Activated B cell treated with CpG ODN at 0.5 μM for 24 hours (primary cell): ENCODE measurements around the gene PDLIM5. TPM values are rescaled to one million over a fixed set of nuclear protein-coding genes. Genes with fewer than 3 reads are reported as not detected.

Source experiments
- ATAC-seq: fragments of 200-7000 bp; cut with Tn5 transposase; one replicate; pipeline ENCODE4 v1.10.0; 2021; ENCODE audit warnings: low read depth, mild to moderate bottlenecking, moderate library complexity
- CTCF ChIA-PET: fragments of 350-600 bp; sonication (Branson Sonifier 250); formaldehyde crosslinking; loops from one replicate; lab custom pipeline; 2021; ENCODE audit warnings: antibody characterized with exemption; lab: Charles Lee
- POLR2A ChIA-PET: fragments of 350-600 bp; sonication (Branson Sonifier 250); formaldehyde crosslinking; loops from one replicate; lab custom pipeline; 2021; ENCODE audit warnings: antibody characterized with exemption; lab: Charles Lee
- DNase-seq: peaks from one replicate; pipeline ENCODE4 v3.0.0; 2022
- H3K27ac Mint-ChIP-seq: one replicate; pipeline ENCODE4 v1.8.0; 2020; ENCODE audit warnings: mixed read lengths
- H3K27me3 Mint-ChIP-seq: one replicate; pipeline ENCODE4 v1.8.0; 2021; ENCODE audit warnings: mixed read lengths
- H3K36me3 Mint-ChIP-seq: one replicate; pipeline ENCODE4 v1.8.0; 2021; ENCODE audit warnings: low read depth, mixed read lengths
- H3K4me1 Mint-ChIP-seq: one replicate; pipeline ENCODE4 v1.8.0; 2021; ENCODE audit warnings: mixed read lengths
- H3K4me3 Mint-ChIP-seq: one replicate; pipeline ENCODE4 v1.8.0; 2020; ENCODE audit warnings: mild to moderate bottlenecking, mixed read lengths
- H3K9me3 Mint-ChIP-seq: one replicate; pipeline ENCODE4 v1.8.0; 2020; ENCODE audit warnings: mixed read lengths
- CTCF ChIP-seq: fragments of 200-600 bp; IDR thresholded peaks from one replicate; pipeline ENCODE4 v1.8.0; 2022; ENCODE audit warnings: antibody characterized with exemption, mild to moderate bottlenecking
- intact Hi-C: fragments of 100-400 bp; cut with micrococcal nuclease; formaldehyde crosslinking; loops from one replicate; pipeline ENCODE4 v1.15.1; 2024
- total RNA-seq: library from RNA; stranded (reverse); gene quantifications from 2 replicates; pipeline ENCODE4 v1.2.3, GENCODE V29; 2022

PDLIM5 gene
- total RNA-seq, 1 donor from 2014 or later: 36.5 TPM

- ChIA-PET POLR2A (no interaction called here), CTCF (no interaction called here)
- Mint-ChIP-seq H3K9me3 (no peaks in the 10 kb centered on the region), H3K27ac (no peak overlapping the region), H3K4me3 (no peak overlapping the region), H3K4me1 (peaks cover 5% of the 10 kb centered on the region), H3K36me3 (no peaks in the 10 kb centered on the region), H3K27me3 (peaks cover 23% of the 10 kb centered on the region)
- ATAC-seq (no peak), DNase-seq (no peak)
- TF ChIP-seq CTCF: no peak
- intact Hi-C loops: no loop called here
Observed at GRCh38 chr4:94446386-94446785, 5.4 kb upstream of the PDLIM5 start.

GRCh38 chr4:94447754-94448411 lies 3.9 kb upstream of the PDLIM5 start:
- Mint-ChIP-seq H3K27me3 (peaks cover 23% of the 10 kb centered on the region), H3K27ac (no peak overlapping the region), H3K36me3 (no peaks in the 10 kb centered on the region), H3K9me3 (no peaks in the 10 kb centered on the region), H3K4me3 (no peak overlapping the region), H3K4me1 (peaks cover 11% of the 10 kb centered on the region)
- CTCF ChIA-PET: no interaction called here
- intact Hi-C loops: no loop called here
- TF ChIP-seq CTCF: no peak
- DNase-seq (no peak), ATAC-seq (no peak)
- POLR2A ChIA-PET: no interaction called here

- DNase-seq: no peak
- Mint-ChIP-seq H3K36me3 (no peaks in the 10 kb centered on the region), H3K4me3 (no peak overlapping the region), H3K27me3 (peaks cover 20% of the 10 kb centered on the region), H3K4me1 (peaks cover 21% of the 10 kb centered on the region), H3K27ac (no peak overlapping the region), H3K9me3 (no peaks in the 10 kb centered on the region)
- ATAC-seq: no peak
- intact Hi-C loops: no loop called here
- CTCF ChIA-PET: no interaction called here
- POLR2A ChIA-PET: no interaction called here
- no peak for TF ChIP-seq CTCF
Observed at GRCh38 chr4:94448815-94449375, 2.8 kb upstream of the PDLIM5 start.

GRCh38 chr4:94451051-94451694 lies 569 bp upstream of the PDLIM5 start:
- H3K27me3 Mint-ChIP-seq: peaks cover 16% of the 10 kb centered on the region
- H3K27ac Mint-ChIP-seq: peak overlapping the region; percentile 76
- peaks cover 24% of the 10 kb centered on the region for H3K4me1 Mint-ChIP-seq
- ChIA-PET POLR2A (no interaction called here), CTCF (no interaction called here)
- no peak for ATAC-seq
- DNase-seq: no peak
- no peak for TF ChIP-seq CTCF
- H3K36me3 Mint-ChIP-seq: peaks cover 7% of the 10 kb centered on the region
- H3K4me3 Mint-ChIP-seq: peak overlapping the region; percentile 90
- no peaks in the 10 kb centered on the region for H3K9me3 Mint-ChIP-seq
- intact Hi-C loops: loop anchor here (1.0 to 2.0 kb wide), 2 partner anchors 44 to 244 kb away; partner anchors contain the start of gene SMARCAD1
